HG02970 (cell line): ENCODE results near the gene DGKA.
"Not testable (repeated sequence)": the region's sequence is repeated elsewhere in the genome, so short reads cannot be mapped to it uniquely, and the experiment has no call there.

Experiments
- ATAC-seq: cut with Tn5 transposase; IDR thresholded peaks from one replicate; pipeline ENCODE4 v1.9.1; 2021; ENCODE audit warnings: mild to moderate bottlenecking, moderate library complexity, moderate number of reproducible peaks; ENCODE audit not compliant: unreplicated experiment, low FRiP score

DGKA gene

DNA sequence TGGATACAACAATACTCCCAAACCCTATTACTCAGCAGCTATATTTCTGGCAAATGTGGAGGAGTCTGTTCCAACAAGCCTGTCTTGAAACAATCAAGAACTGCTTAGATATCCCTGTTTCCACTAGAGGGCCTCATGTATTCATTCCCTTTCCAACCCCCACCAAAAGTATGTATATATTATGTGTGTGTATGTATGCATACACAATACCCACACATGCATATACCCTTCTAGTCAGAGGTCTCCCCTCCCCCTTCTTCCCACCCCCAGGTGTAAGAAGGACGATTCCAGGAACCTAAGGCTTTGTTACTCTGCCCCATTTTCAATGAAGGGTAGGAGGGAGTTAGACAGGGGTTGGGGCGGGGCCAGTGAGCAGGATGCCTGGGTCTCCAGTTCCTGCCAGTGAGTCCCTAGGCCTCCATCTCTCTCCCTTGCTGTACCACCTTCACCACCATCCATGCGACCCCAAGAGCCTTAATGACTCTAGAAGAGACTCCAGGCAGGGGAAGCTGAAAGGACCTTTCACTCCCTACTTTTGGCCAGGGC lies at the start of gene DGKA:
Gene DGKA (plus strand): TSS at position 392 of the 546 bp plus-strand sequence. CDS start 5,342 bp downstream, outside the sequence.
- no peak for ATAC-seq

DNA sequence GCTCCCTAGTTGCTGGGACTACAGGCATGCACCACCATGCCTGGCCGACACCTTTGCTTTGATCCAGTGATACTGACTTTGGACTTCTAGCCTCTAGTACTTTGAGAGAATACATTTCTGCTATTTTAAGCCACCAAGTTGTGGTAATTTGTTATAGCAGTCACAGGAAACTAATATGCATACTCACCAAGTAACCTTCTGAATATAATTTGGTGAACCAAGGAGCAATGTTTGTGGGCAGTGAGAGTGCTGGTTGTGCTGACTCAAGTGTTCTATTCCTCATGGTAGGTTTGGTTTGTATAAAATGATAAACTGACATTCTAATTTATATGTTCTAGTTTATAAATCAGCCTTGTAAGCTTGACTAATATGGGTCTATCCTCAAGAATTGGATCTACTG lies 45.8 kb upstream of the DGKA start:
- no peak for ATAC-seq

- no peak for ATAC-seq
These were observed 39.7 kb upstream of the DGKA start for GRCh38 chr12:55891310-55891709.

DNA sequence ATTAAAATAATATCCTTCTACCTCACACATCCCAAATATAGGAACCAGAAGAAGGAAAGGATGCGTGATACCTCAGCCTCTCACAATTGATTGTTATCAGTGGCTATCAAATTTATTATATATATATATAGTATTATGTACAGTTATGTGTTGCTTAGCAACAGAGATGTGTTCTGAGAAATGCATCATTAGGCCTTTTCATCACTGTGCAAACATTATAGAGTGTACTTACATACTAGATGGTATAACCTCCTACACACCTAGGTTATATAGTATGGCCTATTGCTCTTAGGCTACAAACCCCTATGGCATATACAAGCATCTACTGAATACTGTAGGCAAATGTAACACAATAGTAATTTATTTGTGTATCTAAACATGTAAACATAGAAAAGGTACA lies 37.2 kb upstream of the DGKA start:
- no peak for ATAC-seq

- ATAC-seq: no peak
These were observed 31.9 kb upstream of the DGKA start for GRCh38 chr12:55899082-55899481.

DNA sequence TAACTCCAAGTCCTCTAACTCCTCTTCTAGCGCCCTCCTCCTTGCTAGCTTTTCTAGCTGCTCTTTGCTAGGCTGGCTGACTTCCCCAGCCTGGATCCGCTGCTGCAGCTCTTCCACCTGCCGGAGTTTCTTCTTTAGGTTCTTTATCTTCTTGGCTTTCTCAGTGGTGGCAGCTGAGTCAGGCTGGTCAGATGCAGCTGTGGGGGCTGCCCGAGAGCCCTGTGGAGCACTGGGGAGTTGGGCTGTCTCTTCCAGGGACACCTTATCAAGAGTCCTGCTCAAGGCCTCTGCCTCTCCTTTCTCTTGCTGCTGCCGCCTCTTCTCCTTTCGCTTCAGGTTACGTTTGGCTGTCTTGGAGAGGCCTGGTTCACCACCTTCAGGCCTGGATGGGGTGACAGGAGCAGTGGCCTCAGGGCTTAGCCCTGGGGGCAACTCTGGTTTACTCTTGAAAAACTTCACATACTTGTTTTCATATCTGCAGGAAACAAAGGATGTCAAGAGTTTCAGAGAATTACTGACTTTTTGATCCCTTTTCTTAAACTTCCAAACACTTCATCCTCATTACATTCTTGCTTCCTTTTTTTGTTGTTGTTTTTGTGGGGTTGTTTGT lies 29.0 kb upstream of the DGKA start:
- no peak for ATAC-seq

DNA sequence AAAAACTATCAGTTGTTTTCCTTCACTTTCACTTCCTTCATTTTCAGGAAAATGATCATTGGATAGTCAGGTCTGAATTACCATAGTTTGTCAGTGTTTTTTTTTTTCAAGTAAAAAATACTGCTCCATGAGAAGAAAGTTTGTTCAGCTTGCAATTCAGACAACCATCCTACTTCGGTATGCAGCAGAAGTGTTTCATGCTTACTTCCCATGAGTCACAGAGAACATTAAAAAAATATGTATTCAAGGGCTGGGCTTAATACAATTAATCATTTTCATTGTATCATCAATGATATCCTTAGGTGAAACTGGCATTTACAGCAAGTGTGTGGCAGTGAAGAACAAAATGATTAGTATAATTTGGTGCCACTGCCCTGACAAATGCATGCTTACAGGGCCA lies 24.9 kb upstream of the DGKA start:
- ATAC-seq: no peak

- ATAC-seq: no peak
These were observed 22.0 kb upstream of the DGKA start for GRCh38 chr12:55908726-55909512.

DNA sequence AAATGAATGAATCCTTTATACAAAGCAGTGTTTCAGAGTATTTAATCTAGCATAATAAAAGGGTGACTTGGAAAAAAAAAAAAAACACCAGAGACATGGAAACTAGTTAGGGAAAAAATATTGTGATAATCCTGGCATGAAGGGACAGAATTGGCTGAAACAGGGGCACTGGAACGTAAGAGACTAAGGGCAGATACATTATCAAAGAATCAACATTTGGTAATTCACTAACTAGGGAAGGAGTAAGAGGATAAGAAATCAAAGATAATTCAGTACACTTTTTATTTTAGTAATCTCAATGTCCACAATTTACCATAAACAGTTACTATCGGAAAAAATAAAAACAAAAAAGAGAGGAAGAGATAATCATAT lies 21.5 kb upstream of the DGKA start:
- no peak for ATAC-seq

DNA sequence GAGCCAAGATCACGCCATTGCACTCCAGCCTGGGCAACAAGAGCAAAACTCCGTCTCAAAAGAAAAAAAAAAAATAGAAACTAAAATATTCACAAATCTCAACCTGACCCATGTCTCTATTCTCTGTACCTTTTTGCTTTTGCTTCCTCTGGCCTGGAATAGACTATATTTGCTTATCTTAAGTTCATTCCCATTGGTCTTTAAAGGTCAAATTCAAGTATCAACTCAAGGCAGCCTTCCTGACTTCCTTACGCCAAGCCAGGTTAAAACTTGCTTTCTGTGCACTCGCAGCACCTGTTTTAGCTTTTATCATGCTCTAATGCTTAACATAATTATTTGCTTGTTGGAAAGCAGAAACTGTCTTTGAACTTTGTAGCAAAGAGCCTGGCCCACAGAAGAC lies 18.1 kb upstream of the DGKA start:
- no peak for ATAC-seq

DNA sequence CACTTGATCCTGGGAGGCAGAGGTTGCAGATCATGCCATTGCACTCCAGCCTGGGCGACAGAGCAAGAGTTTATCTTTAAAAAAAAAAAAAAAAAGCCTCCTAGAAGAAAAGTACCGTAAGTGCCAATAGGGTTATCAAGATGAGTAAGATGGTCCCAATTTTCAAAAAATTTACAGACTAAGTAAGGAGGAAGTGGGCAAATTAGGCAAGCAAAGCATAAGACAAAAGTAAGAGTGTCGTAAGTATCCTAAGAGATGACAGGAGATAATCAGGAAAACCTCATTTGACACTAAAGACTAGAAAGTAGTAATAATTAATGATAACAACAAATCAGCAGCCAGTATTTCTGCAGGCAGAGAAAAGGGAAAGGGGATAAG lies 15.5 kb upstream of the DGKA start:
- ATAC-seq: no peak

- ATAC-seq: not testable (repeated sequence)
These were observed 11.9 kb upstream of the DGKA start for GRCh38 chr12:55919032-55919431.

- no peak for ATAC-seq
These were observed 8.8 kb upstream of the DGKA start for GRCh38 chr12:55922126-55922525.

- ATAC-seq: not testable (repeated sequence)
These were observed 7.3 kb upstream of the DGKA start for GRCh38 chr12:55923648-55924047.

DNA sequence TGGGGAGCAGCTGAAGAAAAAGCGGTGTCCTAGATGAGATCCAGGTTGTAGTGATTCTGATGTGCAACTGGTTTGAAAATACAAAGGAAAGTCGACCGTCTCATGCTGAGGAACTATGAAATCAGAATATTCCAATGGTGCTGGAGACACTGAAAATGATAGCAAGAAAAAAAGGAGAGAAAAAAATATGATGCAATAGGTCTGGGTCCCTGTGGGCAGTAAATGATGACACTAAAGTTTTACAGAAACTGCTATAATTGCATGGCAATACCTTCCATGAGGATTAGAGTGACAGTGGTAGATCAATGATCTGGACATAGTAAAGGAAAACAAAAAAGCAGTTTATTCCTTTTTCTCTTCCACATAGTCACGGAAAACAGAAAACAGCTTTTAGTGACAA lies 5.6 kb upstream of the DGKA start:
- no peak for ATAC-seq

GRCh38 chr12:55925870-55926737 lies 4.9 kb upstream of the DGKA start:
- no peak for ATAC-seq

GRCh38 chr12:55926738-55927587 lies 4.0 kb upstream of the DGKA start:
- peak; percentile 46 for ATAC-seq

DNA sequence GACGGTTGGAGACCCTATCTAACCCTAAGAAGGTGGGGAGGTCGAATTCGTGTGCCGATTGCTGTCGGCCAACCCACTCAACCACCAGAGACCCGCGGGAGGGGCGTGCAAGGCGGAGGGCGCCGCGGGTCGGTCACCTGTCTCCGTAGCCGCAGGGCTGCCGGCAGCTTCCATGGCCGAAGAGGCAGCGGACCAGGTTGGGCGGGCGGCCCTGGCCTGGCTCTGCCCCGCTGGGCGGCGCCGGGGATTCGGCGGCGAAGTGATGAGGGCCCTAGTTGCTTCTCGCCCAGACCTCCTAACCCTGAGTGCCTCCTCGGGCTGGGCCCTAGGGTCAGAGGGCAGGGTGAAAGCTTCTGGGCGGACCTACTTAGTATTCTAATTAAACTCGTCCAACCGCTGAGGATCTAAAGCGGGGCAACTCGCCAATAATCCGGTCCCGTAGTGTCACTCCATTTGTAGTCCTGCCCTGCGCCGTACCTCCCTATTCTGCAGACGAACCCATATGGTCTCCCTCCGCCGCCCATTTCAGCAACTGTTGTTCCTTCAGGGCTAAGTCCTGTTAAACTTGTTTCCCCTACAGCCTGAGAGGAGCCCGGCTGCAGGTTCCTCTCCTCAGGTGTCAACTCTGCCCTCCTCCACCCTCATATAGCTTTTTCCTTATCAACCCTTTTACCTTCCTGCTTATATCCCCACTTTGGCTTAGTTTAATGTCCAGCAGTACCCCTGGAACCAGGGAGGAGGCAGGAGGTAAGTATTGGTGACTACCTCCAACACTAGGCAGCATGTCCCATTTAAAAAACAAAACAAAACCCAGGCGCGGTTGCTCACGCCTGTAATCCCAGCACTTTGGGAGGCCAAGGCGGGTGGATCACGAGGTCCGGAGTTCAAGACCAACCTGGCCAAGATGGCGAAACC lies 3.1 kb upstream of the DGKA start, which contains the start of gene PYM1:
Gene PYM1 (minus strand): TSS at position 307 of the 915 bp plus-strand sequence. CDS start 133 bp downstream, at position 174.
- peak; percentile 33 for ATAC-seq

GRCh38 chr12:55929306-55929791 lies 1.6 kb upstream of the DGKA start:
- no peak for ATAC-seq
